Retinal pigment epithelial cell (primary cell): ENCODE measurements around the gene KIF5B.
"Not testable (repeated sequence)": the region's sequence is repeated elsewhere in the genome, so short reads cannot be mapped to it uniquely, and the experiment has no call there.

Source experiments
- DNase-seq: peaks from one replicate; pipeline ENCODE4 v3.0.0-alpha.2; 2010; ENCODE audit warnings: low read depth
- H3K4me3 ChIP-seq: 2 replicates; pipeline ENCODE4 v1.5.1; 2011; ENCODE audit warnings: mild to moderate bottlenecking, low read length, control low read depth, moderate library complexity
- CTCF ChIP-seq: conservative IDR thresholded peaks from 2 replicates; pipeline ENCODE4 v1.5.1; 2011; ENCODE audit warnings: low read depth, low read length, control low read depth, inconsistent platforms

KIF5B gene

GRCh38 chr10:31978156-31978483, 78.1 kb downstream of the KIF5B start:
- no peak for TF ChIP-seq CTCF
- no peak overlapping the region for H3K4me3 ChIP-seq
- DNase-seq = no peak

GRCh38 chr10:31977440-31978155, 78.6 kb downstream of the KIF5B start:
- H3K4me3 ChIP-seq = no peak overlapping the region
- no peak for TF ChIP-seq CTCF
- DNase-seq = no peak

GRCh38 chr10:31975157-31975765, 81.0 kb downstream of the KIF5B start:
- H3K4me3 ChIP-seq = no peak overlapping the region
- no peak for DNase-seq
- no peak for TF ChIP-seq CTCF

- DNase-seq = no peak
- no peak overlapping the region for H3K4me3 ChIP-seq
- TF ChIP-seq CTCF = no peak
Observed at GRCh38 chr10:31974434-31975124, 81.6 kb downstream of the KIF5B start.

GRCh38 chr10:31972519-31973041, 83.6 kb downstream of the KIF5B start:
- no peak for DNase-seq
- TF ChIP-seq CTCF = no peak
- H3K4me3 ChIP-seq = no peak overlapping the region

- DNase-seq, H3K4me3 ChIP-seq: not testable (repeated sequence)
Observed at GRCh38 chr10:31969847-31970246, 86.4 kb downstream of the KIF5B start.

GRCh38 chr10:31963589-31963980, 92.6 kb downstream of the KIF5B start:
- no peak for TF ChIP-seq CTCF
- no peak for DNase-seq
- H3K4me3 ChIP-seq = no peak overlapping the region
